Stimulated activated CD4-positive, alpha-beta T cell treated with anti-CD3 and anti-CD28 coated beads, Interleukin-12 subunit alpha, Interleukin-12 subunit beta, amount 100 ng/mL, for 48 hours (primary cell): ENCODE results near the gene ITSN1.

ENCODE experiments used
- DNase-seq, 3 donors: peaks; one replicate each; pipeline ENCODE4 v3.0.0-alpha.2; 2020; ENCODE audit warnings: low read depth in 2 of 3, low spot score in 1 of 3

The ITSN1 gene

GRCh38 chr21:33677450-33677849, 35.1 kb downstream of the ITSN1 start:
- DNase-seq, result no peak

GRCh38 chr21:33680870-33681269, 38.6 kb downstream of the ITSN1 start:
- DNase-seq, result no peak

GRCh38 chr21:33682992-33683627, 40.8 kb downstream of the ITSN1 start:
- DNase-seq, result no peak

- DNase-seq, result no peak
These were observed 41.8 kb downstream of the ITSN1 start for GRCh38 chr21:33684068-33684467.

- no peak for DNase-seq
These were observed 42.7 kb downstream of the ITSN1 start for GRCh38 chr21:33684923-33685560.

- no peak for DNase-seq
These were observed 43.4 kb downstream of the ITSN1 start for GRCh38 chr21:33685613-33686197.

GRCh38 chr21:33686386-33686785, 44.1 kb downstream of the ITSN1 start:
- no peak for DNase-seq

- DNase-seq, result no peak
These were observed 45.3 kb downstream of the ITSN1 start for GRCh38 chr21:33687634-33688033.

GRCh38 chr21:33688353-33688752, 46.1 kb downstream of the ITSN1 start:
- DNase-seq, result no peak

- DNase-seq, result no peak
These were observed 48.6 kb downstream of the ITSN1 start for GRCh38 chr21:33690874-33691273.

GRCh38 chr21:33691945-33692603, 49.8 kb downstream of the ITSN1 start:
- no peak for DNase-seq

- DNase-seq, result no peak
These were observed 53.5 kb downstream of the ITSN1 start for GRCh38 chr21:33695813-33696212.

GRCh38 chr21:33696465-33696864, 54.2 kb downstream of the ITSN1 start:
- no peak for DNase-seq

- no peak for DNase-seq
These were observed 56.0 kb downstream of the ITSN1 start for GRCh38 chr21:33698087-33698860.

- no peak for DNase-seq
These were observed 57.0 kb downstream of the ITSN1 start for GRCh38 chr21:33699277-33699676.

- DNase-seq, result no peak
These were observed 58.2 kb downstream of the ITSN1 start for GRCh38 chr21:33700491-33700890.

- DNase-seq, result no peak
These were observed 61.7 kb downstream of the ITSN1 start for GRCh38 chr21:33703750-33704606.

GRCh38 chr21:33707846-33708245, 65.5 kb downstream of the ITSN1 start:
- no peak for DNase-seq

GRCh38 chr21:33708874-33709273, 66.6 kb downstream of the ITSN1 start:
- DNase-seq, result no peak

- DNase-seq, result no peak
These were observed 69.9 kb downstream of the ITSN1 start for GRCh38 chr21:33712022-33712803.
